ENCODE results near the gene CNR1.
A peak's percentile ranks its signal among the peaks of the same experiment; 100 is the strongest.

Gene CNR1

GRCh38 chr6:88143421-88144157 lies 22.6 kb downstream of the CNR1 start:
- no peak for DNase-seq

GRCh38 chr6:88142297-88142668 lies 23.9 kb downstream of the CNR1 start:
- DNase-seq = no peak

GRCh38 chr6:88141561-88142296 lies 24.4 kb downstream of the CNR1 start:
- DNase-seq = no peak

- no peak for DNase-seq
Observed at GRCh38 chr6:88137915-88138314, 28.2 kb downstream of the CNR1 start.

GRCh38 chr6:88135578-88136114 lies 30.5 kb downstream of the CNR1 start:
- no peak for DNase-seq

GRCh38 chr6:88134575-88134974 lies 31.6 kb downstream of the CNR1 start:
- DNase-seq = no peak

GRCh38 chr6:88133718-88134117 lies 32.4 kb downstream of the CNR1 start:
- no peak for DNase-seq

- peak; percentile 83 for DNase-seq
Observed at GRCh38 chr6:88124925-88125557, 41.1 kb downstream of the CNR1 start.

- DNase-seq = no peak
Observed at GRCh38 chr6:88120635-88121034, 45.5 kb downstream of the CNR1 start.

GRCh38 chr6:88119769-88120168 lies 46.4 kb downstream of the CNR1 start:
- no peak for DNase-seq

GRCh38 chr6:88116276-88116675 lies 49.9 kb downstream of the CNR1 start:
- no peak for DNase-seq

GRCh38 chr6:88115307-88115706 lies 50.8 kb downstream of the CNR1 start:
- DNase-seq = no peak

GRCh38 chr6:88114838-88115237 lies 51.3 kb downstream of the CNR1 start:
- DNase-seq = no peak

- no peak for DNase-seq
Observed at GRCh38 chr6:88111991-88112390, 54.2 kb downstream of the CNR1 start.

- no peak for DNase-seq
Observed at GRCh38 chr6:88107241-88107640, 58.9 kb downstream of the CNR1 start.

- DNase-seq = no peak
Observed at GRCh38 chr6:88105741-88106340, 60.3 kb downstream of the CNR1 start.

Data from islet precursor cell (in vitro differentiated cells).